Endodermal cell (in vitro differentiated cells): Measurements from ENCODE around the gene ORAI3. TPM values are rescaled to one million over a fixed set of nuclear protein-coding genes. Genes with fewer than 3 reads are reported as not detected.

ENCODE experiments used
- DNase-seq: peaks from one replicate; pipeline ENCODE4 v3.0.0-alpha.2; 2017
- H3K27ac ChIP-seq: 2 replicates; pipeline ENCODE4 v1.5.1; 2013; ENCODE audit warnings: mild to moderate bottlenecking, low read depth, low read length, moderate library complexity
- H3K27me3 ChIP-seq: 2 replicates; pipeline ENCODE4 v1.6.1; 2013; ENCODE audit warnings: mild to moderate bottlenecking, low read length, moderate library complexity; ENCODE audit not compliant: insufficient read depth, control insufficient read depth, poor library complexity, severe bottlenecking
- H3K36me3 ChIP-seq: 2 replicates; pipeline ENCODE4 v1.7.0; 2013; ENCODE audit warnings: mild to moderate bottlenecking, low read length, moderate library complexity; ENCODE audit not compliant: control insufficient read depth, insufficient read depth
- H3K4me1 ChIP-seq: one replicate; pipeline ENCODE4 v1.7.0; 2013; ENCODE audit warnings: low read length; ENCODE audit not compliant: control insufficient read depth, insufficient read depth
- H3K4me3 ChIP-seq: 2 replicates; pipeline ENCODE4 v1.5.1; 2013; ENCODE audit warnings: mild to moderate bottlenecking, low read length, moderate library complexity
- H3K9ac ChIP-seq: 2 replicates; pipeline ENCODE4 v1.6.1; 2013; ENCODE audit warnings: mild to moderate bottlenecking, low read length, moderate library complexity; ENCODE audit not compliant: poor library complexity, severe bottlenecking; ENCODE audit errors: extremely low read depth
- H3K9me3 ChIP-seq: 2 replicates; pipeline ENCODE4 v1.6.1; 2013; ENCODE audit warnings: mild to moderate bottlenecking, low read length, moderate library complexity; ENCODE audit not compliant: control insufficient read depth
- H3K27ac Mint-ChIP-seq: 2 replicates; pipeline ENCODE4 v1.8.0; 2020; ENCODE audit warnings: mixed read lengths
- H3K27me3 Mint-ChIP-seq: 2 replicates; pipeline ENCODE4 v1.8.0; 2021; ENCODE audit warnings: mild to moderate bottlenecking, mixed read lengths; ENCODE audit not compliant: insufficient read depth
- H3K36me3 Mint-ChIP-seq: 2 replicates; pipeline ENCODE4 v1.8.0; 2020; ENCODE audit warnings: low read depth, mixed read lengths
- H3K4me1 Mint-ChIP-seq: 2 replicates; pipeline ENCODE4 v1.8.0; 2020; ENCODE audit warnings: mixed read lengths
- H3K4me3 Mint-ChIP-seq: 2 replicates; pipeline ENCODE4 v1.8.0; 2020; ENCODE audit warnings: mild to moderate bottlenecking, moderate library complexity, mixed read lengths
- H3K9me3 Mint-ChIP-seq: 2 replicates; pipeline ENCODE4 v1.8.0; 2020; ENCODE audit warnings: mild to moderate bottlenecking, mixed read lengths
- WGBS, 2 experiments: methylation state at CpG; one replicate each; pipeline versions ENCODE4 v1.1.5 to v1.1.7; 2013; ENCODE audit warnings: missing lambda C conversion rate in 2 of 2, mixed read lengths in 1 of 2; ENCODE audit not compliant: insufficient coverage in 1 of 2, insufficient read length in 1 of 2; 5-methylcytosine and 5-hydroxymethylcytosine counted together
- total RNA-seq, 2 donors: library from RNA; stranded (reverse); fragmentation: NEBNext Ultra II Directional in 1 of 2; extraction: Animal tissue kit (Norgen Biotek cat#: 25700) in 1 of 2; gene quantifications; 2 replicates in 1 of 2; 3 replicates in 1 of 2; pipeline ENCODE4 v1.2.1, GENCODE V29; 2021
- TF ChIP-seq, protein P1 (sequence below): fragments of 200-600 bp; sonication (generic); conservative IDR thresholded peaks from 2 replicates; pipeline ENCODE4 v1.5.0; 2021; ENCODE audit warnings: antibody characterized with exemption, mild to moderate bottlenecking

ORAI3 gene
- total RNA-seq, 2 donors from 2014 or later = 16.9 to 17.7 TPM

DNA sequence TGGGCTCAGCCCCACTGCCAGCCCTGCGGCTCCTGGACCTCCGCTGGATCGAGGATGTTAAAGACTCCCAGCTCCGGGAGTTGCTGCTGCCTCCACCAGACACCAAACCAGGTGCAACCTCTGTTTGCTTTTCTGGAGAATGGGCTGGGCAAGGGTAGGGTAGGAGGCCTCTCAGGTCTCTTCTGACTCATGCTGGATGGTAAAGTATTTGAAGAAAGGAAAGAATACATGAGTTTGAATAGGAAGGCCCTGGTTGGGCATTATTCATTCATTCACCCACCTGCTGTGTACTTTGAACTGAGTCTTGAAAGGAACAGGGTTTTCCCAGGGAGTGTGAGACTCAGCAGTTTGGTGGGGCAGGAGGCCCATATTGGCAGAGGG lies 6.5 kb upstream of the ORAI3 start:
- Mint-ChIP-seq H3K27ac (no peak overlapping the region), H3K9me3 (no peaks in the 10 kb centered on the region), H3K4me1 (peaks cover 8% of the 10 kb centered on the region), H3K36me3 (peaks cover 67% of the 10 kb centered on the region), H3K27me3 (no peaks in the 10 kb centered on the region), H3K4me3 (no peak overlapping the region)
- TF ChIP-seq, protein P1, sequence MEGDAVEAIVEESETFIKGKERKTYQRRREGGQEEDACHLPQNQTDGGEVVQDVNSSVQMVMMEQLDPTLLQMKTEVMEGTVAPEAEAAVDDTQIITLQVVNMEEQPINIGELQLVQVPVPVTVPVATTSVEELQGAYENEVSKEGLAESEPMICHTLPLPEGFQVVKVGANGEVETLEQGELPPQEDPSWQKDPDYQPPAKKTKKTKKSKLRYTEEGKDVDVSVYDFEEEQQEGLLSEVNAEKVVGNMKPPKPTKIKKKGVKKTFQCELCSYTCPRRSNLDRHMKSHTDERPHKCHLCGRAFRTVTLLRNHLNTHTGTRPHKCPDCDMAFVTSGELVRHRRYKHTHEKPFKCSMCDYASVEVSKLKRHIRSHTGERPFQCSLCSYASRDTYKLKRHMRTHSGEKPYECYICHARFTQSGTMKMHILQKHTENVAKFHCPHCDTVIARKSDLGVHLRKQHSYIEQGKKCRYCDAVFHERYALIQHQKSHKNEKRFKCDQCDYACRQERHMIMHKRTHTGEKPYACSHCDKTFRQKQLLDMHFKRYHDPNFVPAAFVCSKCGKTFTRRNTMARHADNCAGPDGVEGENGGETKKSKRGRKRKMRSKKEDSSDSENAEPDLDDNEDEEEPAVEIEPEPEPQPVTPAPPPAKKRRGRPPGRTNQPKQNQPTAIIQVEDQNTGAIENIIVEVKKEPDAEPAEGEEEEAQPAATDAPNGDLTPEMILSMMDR = no peak
- H3K36me3 ChIP-seq = peaks cover 79% of the 10 kb centered on the region
- H3K27me3 ChIP-seq = no peaks in the 10 kb centered on the region
- no peak overlapping the region for H3K27ac ChIP-seq
- no peaks in the 10 kb centered on the region for H3K9me3 ChIP-seq
- peaks cover 12% of the 10 kb centered on the region for H3K4me1 ChIP-seq
- H3K9ac ChIP-seq = no peak overlapping the region
- peak; percentile 55 for DNase-seq
- H3K4me3 ChIP-seq = no peak overlapping the region
- 73 to 80% methylated on average over 3 to 4 of the region's 4 CpGs for WGBS, 2 experiments

DNA sequence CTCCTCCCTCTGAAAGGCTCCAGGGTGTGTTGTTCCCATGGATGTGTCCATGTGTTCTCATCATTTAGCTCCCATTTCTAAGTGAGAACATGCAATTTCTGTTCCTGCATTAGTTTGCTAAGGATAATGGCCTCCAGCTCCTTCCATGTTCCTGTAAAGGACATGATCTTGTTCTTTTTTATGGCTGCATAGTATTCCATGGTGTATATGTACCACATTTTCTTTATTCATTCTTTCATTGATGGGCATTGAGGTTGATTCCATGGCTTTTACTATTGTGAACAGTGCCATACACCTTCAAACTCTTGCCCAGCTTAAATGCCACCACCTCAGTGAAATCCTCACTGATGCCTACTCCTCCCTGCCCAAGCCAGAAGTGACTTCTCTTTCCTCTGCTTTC lies 4.5 kb upstream of the ORAI3 start:
- no peaks in the 10 kb centered on the region for H3K9me3 ChIP-seq
- peaks cover 10% of the 10 kb centered on the region for H3K4me1 Mint-ChIP-seq
- no peaks in the 10 kb centered on the region for H3K9me3 Mint-ChIP-seq
- no peak overlapping the region for H3K4me3 Mint-ChIP-seq
- TF ChIP-seq, protein P1 = no peak
- peaks cover 57% of the 10 kb centered on the region for H3K36me3 Mint-ChIP-seq
- no peak for DNase-seq
- no peak overlapping the region for H3K4me3 ChIP-seq
- H3K27ac ChIP-seq = no peak overlapping the region
- H3K9ac ChIP-seq = no peak overlapping the region
- H3K27me3 Mint-ChIP-seq = no peaks in the 10 kb centered on the region
- H3K27ac Mint-ChIP-seq = no peak overlapping the region
- no peaks in the 10 kb centered on the region for H3K27me3 ChIP-seq
- peaks cover 16% of the 10 kb centered on the region for H3K4me1 ChIP-seq
- peaks cover 66% of the 10 kb centered on the region for H3K36me3 ChIP-seq

DNA sequence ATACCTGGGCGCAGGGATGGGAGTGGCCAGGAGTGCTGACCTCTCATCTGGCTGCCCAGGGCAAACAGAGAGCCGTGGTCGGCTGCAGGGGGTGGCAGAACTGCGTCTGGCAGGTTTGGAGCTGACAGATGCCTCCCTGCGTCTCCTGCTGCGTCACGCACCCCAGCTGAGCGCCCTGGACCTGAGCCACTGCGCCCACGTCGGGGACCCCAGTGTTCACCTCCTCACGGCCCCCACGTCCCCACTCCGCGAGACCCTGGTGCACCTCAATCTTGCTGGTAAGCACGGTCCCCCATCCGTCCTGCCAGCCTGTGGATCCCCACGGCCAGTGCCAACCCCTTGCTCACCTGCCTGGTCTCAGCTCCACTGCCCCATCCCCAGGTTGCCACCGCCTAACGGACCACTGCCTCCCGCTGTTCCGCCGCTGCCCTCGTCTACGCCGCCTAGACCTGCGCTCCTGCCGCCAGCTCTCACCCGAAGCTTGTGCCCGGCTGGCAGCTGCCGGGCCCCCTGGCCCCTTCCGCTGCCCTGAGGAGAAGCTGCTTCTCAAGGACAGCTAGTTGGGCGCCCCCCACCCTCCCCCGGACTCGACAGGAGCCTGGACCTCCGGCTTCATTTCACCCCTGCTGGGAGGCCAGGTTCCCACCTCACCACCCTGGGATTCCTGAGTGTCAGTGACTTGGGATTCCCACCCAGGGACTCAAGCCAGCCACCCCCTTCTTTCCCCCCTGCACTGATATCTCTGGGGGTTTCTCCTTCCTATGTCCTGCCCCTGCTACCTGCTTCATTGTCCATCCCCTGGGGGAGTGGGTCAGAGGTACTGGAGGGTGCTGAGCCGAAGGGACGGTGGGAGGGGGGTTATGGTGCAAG lies 2.0 kb upstream of the ORAI3 start:
- peak; percentile 60 for DNase-seq
- Mint-ChIP-seq H3K9me3 (no peaks in the 10 kb centered on the region), H3K27ac (peak overlapping the region; percentile 79), H3K4me1 (peaks cover 20% of the 10 kb centered on the region), H3K4me3 (peak overlapping the region; percentile 11), H3K36me3 (peaks cover 40% of the 10 kb centered on the region), H3K27me3 (no peaks in the 10 kb centered on the region)
- WGBS, 2 experiments = 88 to 93% methylated on average over 25 to 38 of the region's 38 CpGs
- Histone ChIP-seq H3K27me3 (no peaks in the 10 kb centered on the region), H3K9ac (peak overlapping the region; percentile 82), H3K4me1 (peaks cover 16% of the 10 kb centered on the region), H3K4me3 (no peak overlapping the region), H3K36me3 (peaks cover 49% of the 10 kb centered on the region), H3K27ac (peak overlapping the region; percentile 95), H3K9me3 (no peaks in the 10 kb centered on the region)
- TF ChIP-seq, protein P1 = no peak
